HL-60/S4 treated with retinoic acid at 250 ng/mL for 4 days and 3 days (cell line): ENCODE measurements around the gene MTMR10.

ENCODE experiments used
- in situ Hi-C: fragments of 300-500 bp; cut with MboI; formaldehyde crosslinking; loops from 2 replicates; pipeline ENCODE4 v1.7.0; 2022; ENCODE audit warnings: low sequenced_read_pairs

MTMR10 gene

DNA sequence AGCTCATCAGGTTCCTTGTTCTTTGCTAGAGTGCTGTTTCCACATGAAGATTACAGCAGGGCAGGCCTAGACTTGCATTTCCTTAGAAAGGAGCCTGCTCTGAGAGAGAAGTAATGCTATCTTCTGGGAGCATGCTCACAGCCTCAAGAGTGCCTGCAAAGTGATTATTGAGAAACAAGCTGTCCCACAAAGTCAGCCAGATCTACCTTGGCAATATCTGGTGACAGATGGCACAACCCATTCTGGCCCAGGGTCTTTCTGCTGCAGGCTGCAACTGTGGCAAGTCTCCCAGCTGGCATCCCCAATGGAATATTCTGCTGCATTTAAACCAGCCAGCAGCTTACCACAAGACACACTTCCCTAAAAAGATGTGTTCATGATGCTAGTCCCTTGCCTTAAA lies 29.3 kb downstream of the MTMR10 start:
- in situ Hi-C loops = no loop called here

DNA sequence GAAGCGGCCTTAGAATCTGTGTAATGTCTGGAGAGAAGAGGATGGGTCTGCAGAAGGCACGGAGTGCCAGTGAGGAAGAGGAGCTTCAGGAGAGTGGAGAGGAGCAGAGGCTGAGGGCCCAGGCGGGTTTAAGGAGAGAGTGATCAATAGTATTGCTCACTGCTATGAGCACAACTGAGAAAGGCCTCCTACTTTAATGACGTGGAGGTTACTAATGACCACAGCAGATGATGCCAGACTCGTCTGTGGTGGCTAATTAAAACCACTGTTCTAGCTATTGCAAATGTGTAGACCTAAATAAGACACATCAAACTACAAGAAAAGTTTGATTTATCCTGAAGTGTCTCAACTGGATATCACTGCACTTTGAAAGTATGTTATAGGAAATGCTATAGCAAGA lies 33.2 kb downstream of the MTMR10 start:
- in situ Hi-C loops = no loop called here

- in situ Hi-C loops = no loop called here
Measured at GRCh38 chr15:30956216-30957124, 35.0 kb downstream of the MTMR10 start.

DNA sequence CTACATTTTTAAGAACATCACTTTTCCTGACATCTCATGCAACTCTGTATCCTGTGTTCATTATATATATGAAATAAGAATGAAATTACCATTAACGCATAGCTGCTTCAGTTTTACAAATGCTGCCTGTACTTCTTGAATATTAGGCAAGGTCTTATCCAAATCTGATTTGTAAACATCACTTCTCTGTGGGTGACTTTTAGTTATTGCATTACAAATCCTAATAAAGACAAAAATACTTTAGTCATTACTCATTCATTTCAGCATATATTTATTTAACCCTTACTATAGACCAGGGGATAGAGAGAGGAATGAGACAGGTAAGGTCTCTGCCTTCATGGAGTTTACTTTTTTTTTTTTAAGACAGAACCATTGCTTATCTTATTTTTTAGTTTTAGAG lies 36.8 kb downstream of the MTMR10 start:
- in situ Hi-C loops = no loop called here

DNA sequence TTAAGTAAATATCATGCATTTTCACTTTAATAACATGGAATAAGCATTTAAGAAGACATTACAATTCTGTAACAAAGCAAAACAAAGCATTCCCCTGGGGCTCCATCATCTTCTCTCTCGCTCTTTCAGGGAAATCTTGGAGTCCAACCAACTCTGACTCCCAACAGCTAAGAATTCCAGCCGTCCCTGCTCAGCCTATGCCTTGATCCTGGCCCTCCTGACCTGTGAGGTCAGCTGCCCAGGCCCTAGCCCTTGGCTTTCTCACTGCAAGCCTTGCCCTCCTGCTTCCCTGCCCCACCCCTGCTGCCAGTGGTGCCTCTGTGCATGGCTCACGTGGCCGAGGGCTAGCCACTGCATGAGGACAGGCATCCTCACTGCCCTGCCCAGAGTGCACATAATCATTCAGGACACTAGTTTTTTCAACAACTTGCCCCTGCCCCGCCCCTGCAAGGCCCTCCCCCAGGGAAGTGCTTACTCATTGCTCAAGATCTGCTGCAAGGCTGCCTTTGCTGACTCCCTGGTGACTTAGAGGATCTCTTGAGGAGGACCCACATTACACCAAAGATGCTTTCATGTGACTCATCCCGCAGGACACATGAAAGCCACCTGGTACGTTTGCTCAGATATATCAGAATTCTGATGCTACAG lies 37.6 kb downstream of the MTMR10 start:
- in situ Hi-C loops = no loop called here

DNA sequence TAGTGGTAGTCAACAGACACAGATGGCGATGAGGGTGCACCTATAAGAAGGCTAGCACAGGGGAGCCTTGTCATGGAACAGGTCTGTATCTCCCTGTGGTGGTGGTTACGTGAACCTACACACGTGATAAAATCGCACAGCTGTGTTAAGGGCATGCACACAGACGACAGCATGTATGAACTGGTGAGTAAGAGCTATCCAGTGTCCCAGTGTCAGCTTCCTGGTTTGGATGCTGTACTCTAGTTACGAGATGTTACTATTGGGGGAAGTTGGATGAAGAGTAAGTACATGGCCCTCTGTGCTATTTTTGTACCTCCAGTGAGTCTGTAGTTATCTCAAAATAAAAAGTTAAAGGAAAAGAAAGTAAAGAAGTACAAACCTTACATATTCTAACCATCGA lies 38.2 kb downstream of the MTMR10 start:
- in situ Hi-C loops = no loop called here

DNA sequence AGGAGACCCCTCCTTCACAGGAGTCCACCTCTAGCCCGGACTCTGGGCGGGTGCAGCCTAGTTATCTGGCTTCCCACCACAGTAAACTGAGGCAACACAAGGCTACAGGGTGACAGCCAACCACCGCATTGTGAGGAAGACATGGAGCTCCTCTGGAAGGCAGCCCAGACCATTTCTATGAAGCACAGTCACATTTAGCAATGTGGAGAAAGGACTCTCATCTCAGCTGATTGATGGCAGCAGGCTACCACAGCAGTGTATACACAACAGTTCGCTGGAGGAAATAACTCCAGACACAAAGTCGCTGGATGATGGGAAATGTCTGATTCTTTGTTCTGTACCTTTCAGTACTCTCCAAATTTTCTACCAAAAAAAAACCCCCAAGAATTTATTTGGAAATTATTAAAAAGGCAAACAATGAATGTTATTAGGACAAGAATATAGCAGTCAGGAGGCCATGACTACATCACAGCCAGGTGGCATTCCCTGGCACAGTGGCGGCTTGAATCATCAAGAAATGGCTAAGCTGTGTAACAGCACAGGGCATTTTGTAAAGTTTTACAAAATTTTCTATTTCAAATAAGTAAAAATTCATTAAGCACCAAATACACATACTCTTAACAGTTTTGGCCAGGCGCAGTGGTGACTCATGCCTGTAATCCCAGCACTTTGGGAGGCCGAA lies 47.6 kb downstream of the MTMR10 start:
- in situ Hi-C loops = no loop called here

DNA sequence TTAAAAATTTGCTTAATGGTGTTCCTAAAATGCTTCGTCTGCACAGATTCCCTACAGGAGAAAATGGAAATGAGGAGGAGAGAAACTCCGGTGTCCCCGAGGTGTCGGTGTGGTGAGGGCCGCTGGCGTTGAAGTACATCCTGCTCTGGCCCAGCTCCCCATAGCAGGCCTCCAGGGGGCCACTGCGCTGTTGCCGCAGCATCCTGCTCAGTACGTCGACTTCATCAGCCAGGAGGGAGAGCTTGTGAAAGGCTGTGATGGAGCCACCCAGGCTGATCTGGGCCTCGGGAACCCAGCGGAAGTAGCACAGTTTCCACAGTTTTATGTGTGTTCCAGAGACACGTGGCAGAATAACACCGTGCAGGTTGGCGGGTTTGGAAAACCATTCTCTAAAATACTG lies 49.9 kb downstream of the MTMR10 start:
- in situ Hi-C loops = no loop called here

- in situ Hi-C loops = no loop called here
Measured at GRCh38 chr15:30940359-30940758, 51.1 kb downstream of the MTMR10 start.

GRCh38 chr15:30939161-30939560 lies 52.3 kb downstream of the MTMR10 start:
- in situ Hi-C loops = no loop called here

GRCh38 chr15:30933293-30933692 lies 58.1 kb downstream of the MTMR10 start:
- in situ Hi-C loops = no loop called here

DNA sequence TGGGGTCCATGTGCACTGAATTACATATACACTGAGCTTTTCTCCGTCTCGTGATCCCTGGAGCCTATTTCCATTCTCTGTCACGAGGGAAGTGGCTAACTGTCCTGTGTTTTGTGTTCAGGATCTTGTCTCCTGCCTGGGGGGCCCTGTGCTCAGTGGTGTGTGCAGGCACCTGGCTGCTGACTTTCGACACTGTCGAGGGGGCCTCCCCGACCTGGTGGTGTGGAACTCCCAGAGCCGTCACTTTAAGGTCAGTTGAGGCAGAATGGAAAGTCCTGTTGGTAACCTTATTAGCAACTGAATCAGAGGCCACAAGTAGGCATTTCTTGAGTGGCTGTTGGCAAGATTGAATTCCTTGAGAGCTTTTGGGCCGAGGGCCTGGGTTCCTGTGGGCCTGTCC lies 61.0 kb downstream of the MTMR10 start:
- in situ Hi-C loops = no loop called here

DNA sequence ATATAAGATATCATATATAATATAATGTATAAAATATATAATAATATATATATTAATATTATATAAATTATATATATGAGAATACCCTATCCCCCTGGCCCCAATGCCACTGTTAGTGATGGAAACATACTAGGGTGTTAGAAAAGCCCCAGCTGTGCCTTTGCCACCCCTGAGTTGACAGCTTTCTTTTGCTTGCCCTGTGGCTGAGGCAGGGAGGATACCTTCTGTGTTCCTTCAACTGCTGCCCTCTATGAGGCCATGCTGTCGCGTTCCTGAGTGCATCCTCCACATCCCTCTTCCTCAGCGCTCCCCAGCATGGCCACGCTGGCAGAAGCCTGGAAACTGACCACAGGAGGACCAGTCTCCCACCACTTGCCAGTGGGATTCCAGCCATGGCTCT lies 61.4 kb downstream of the MTMR10 start:
- in situ Hi-C loops = no loop called here

- in situ Hi-C loops = no loop called here
Measured at GRCh38 chr15:30929064-30929669, 62.3 kb downstream of the MTMR10 start.

GRCh38 chr15:30928076-30928475 lies 63.4 kb downstream of the MTMR10 start:
- in situ Hi-C loops = no loop called here

- in situ Hi-C loops = no loop called here
Measured at GRCh38 chr15:30927148-30927761, 64.2 kb downstream of the MTMR10 start.

DNA sequence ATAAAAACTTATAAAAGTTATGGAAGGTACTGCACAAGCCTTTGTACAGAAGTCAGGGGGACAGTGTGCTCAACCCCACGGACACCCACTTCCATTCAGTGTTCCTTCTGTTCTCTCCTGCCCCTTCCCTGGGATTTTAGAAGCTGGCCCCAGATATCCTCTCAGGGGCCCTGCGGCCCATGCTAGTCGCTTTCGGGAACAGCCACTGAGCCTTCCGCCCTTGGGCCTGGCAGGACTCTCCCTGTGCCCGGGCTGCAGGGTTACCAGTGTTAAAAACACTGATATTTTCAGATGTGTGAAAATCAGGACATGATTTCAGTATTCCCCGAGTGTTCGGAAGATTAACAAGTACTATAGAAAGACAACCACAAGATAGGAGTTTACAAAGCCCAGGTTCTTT lies 65.3 kb downstream of the MTMR10 start:
- in situ Hi-C loops = no loop called here

GRCh38 chr15:30925686-30926085 lies 65.7 kb downstream of the MTMR10 start:
- in situ Hi-C loops = no loop called here

GRCh38 chr15:30924353-30924752 lies 67.1 kb downstream of the MTMR10 start:
- in situ Hi-C loops = no loop called here

DNA sequence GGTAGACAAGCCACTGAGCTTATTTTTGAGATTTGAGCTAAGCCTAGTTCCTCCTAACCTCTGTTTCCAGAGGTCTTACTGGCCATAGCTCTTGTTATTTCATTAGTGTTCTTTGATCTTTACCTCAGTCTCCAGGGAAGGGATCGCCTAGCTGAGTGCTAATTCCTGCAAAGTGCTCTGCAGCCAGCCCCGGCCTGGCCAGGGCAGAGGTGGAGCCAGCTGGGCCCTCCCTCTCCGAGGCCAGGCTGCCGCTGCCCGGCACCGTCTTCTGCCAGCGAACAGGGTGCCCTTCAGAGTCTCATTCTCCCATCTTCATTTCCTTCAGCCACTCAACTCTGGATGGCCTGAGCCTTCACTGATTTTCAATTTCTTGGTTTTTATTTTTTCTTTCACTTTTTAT lies 68.0 kb downstream of the MTMR10 start:
- in situ Hi-C loops = no loop called here
